ENCODE measurements around the gene MAML3. TPM values are rescaled to one million over a fixed set of nuclear protein-coding genes. Genes with fewer than 3 reads are reported as not detected.

The MAML3 gene
- total RNA-seq, 1 donor from 2014 or later: 0.79 TPM

DNA sequence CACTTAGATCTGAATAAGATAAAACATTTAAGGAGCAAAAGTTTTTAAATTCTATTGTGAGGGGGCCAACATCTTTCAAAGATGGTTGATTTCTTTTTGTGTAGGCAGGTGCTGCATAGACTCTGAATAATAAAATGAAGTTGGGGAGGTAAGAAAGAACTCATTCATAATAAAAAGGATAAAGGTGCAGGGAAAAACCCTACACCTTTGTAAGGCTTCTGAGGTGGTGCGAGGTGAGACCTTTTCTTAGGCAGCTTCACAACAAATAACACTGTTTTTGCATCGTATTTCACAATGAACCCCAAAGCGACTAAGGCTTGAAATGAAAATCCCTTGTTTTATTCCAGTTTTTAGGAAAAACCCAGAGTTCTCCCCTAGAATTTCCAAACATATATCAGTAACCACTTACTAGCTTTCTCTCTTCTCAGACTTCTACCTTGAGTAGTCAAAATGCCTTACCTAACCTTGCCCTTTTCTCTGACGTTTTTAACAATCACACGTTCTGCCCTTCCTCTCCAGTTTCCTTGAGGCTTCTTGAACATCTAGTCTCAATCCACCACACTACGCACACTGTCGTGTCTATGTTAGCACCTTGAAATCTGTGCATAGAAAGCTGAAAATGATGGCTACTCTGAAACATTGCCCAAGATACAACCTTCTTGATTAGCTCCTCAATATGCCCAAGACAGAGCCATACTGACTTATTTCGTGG, 30.2 kb downstream of the MAML3 start:
- FAIRE-seq: no peak
- H3K4me3 ChIP-seq (ENCODE audit: low read depth, low read length): no peak overlapping the region

DNA sequence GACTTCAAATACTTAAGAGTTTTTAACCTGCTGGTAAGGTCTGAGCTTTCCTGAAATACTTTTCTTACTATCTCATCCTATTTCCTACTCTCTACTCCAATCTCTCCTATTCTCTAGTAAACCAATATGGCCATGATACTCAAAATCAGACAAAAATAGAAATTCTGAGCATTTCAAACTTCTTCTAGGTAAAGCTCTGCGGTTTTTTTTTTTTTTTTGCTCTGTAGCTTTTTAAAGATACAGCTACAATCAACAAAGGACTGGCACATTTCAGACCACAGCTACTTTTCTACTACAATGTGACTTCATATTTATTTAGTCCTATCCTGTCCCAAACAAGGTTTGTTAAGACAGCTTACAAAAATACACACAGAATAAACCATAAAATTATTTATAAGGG, 31.1 kb downstream of the MAML3 start:
- H3K36me3 ChIP-seq (ENCODE audit: control insufficient read depth, insufficient read depth, low read length): no peaks in the 10 kb centered on the region
- FAIRE-seq (no peak), DNase-seq (ENCODE audit: low read depth) (no peak)
- H3K4me3 ChIP-seq (ENCODE audit: low read depth, low read length): no peak overlapping the region
- TF ChIP-seq, protein P1, sequence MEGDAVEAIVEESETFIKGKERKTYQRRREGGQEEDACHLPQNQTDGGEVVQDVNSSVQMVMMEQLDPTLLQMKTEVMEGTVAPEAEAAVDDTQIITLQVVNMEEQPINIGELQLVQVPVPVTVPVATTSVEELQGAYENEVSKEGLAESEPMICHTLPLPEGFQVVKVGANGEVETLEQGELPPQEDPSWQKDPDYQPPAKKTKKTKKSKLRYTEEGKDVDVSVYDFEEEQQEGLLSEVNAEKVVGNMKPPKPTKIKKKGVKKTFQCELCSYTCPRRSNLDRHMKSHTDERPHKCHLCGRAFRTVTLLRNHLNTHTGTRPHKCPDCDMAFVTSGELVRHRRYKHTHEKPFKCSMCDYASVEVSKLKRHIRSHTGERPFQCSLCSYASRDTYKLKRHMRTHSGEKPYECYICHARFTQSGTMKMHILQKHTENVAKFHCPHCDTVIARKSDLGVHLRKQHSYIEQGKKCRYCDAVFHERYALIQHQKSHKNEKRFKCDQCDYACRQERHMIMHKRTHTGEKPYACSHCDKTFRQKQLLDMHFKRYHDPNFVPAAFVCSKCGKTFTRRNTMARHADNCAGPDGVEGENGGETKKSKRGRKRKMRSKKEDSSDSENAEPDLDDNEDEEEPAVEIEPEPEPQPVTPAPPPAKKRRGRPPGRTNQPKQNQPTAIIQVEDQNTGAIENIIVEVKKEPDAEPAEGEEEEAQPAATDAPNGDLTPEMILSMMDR (IDR thresholded peaks at IDR 0.05; ENCODE audit: insufficient read depth, low read length, severe bottlenecking): no peak
- no peaks in the 10 kb centered on the region for H3K27me3 ChIP-seq (ENCODE audit: control insufficient read depth, insufficient read depth, low read length)

More for the DNA sequence above, 30.2 kb downstream of the MAML3 start:
- DNase-seq (ENCODE audit: low read depth): no peak
- TF ChIP-seq, protein P1 (IDR thresholded peaks at IDR 0.05; ENCODE audit: insufficient read depth, low read length, severe bottlenecking): no peak
- Histone ChIP-seq H3K36me3 (ENCODE audit: control insufficient read depth, insufficient read depth, low read length) (no peaks in the 10 kb centered on the region), H3K27me3 (ENCODE audit: control insufficient read depth, insufficient read depth, low read length) (no peaks in the 10 kb centered on the region)

DNA sequence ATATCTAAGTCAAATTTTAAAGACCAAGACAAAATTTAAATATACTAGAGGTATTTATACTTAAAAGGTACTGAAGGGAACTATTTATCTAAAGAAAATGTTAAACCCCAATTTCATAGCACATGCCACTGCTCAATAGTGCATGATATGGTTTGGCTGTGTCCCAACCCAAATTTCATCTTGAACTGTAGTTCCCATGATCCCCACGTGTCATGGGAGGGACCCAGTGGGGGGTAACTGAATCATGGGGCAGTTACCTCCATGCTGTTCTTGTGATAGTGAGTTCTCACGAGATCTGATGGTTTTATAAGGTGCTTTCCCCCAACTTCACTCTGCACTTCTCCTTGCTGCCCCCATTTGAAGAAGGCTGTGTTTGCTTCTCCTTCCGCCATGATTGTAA, 32.3 kb downstream of the MAML3 start:
- no peak overlapping the region for H3K4me3 ChIP-seq (ENCODE audit: low read depth, low read length)
- TF ChIP-seq, protein P1 (IDR thresholded peaks at IDR 0.05; ENCODE audit: insufficient read depth, low read length, severe bottlenecking): no peak
- H3K27me3 ChIP-seq (ENCODE audit: control insufficient read depth, insufficient read depth, low read length): no peaks in the 10 kb centered on the region
- DNase-seq (ENCODE audit: low read depth) (no peak), FAIRE-seq (no peak)
- H3K36me3 ChIP-seq (ENCODE audit: control insufficient read depth, insufficient read depth, low read length): no peaks in the 10 kb centered on the region

DNA sequence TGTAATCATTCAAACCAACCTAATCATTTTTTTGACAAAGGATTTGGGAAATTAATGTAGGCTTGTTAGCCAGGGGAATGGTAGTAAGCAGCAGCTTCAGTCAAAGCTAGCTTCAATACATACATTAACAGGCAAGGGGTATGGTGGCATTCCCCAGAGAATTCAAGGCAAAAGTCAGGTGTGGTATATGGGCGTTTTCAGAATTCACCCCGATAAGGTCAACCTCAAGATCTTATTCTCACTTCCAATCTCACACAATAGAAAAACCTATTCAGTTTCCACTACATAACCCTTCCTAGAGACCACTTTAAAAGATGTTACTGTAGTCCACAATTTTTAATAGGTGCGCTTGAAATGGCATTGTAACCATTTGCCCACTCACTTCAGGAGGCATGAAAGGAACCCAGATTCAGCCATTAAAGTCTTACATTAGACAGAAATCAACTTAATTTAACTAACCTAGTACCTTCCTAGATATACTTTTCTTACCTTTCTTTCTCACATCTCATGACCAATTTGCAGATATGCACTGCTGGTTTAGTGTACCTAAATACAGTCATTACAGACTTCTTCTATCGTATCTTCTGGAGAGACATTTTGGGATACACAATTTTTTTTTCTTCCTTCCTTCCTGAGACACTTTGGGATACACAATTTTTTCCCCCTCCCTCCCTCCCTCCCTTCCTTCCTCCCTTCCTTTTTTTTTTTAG, 34.9 kb downstream of the MAML3 start:
- H3K36me3 ChIP-seq (ENCODE audit: control insufficient read depth, insufficient read depth, low read length): no peaks in the 10 kb centered on the region
- H3K4me3 ChIP-seq (ENCODE audit: low read depth, low read length): no peak overlapping the region
- TF ChIP-seq, protein P1 (IDR thresholded peaks at IDR 0.05; ENCODE audit: insufficient read depth, low read length, severe bottlenecking): no peak
- DNase-seq (ENCODE audit: low read depth) (no peak), FAIRE-seq (no peak)
- H3K27me3 ChIP-seq (ENCODE audit: control insufficient read depth, insufficient read depth, low read length): no peaks in the 10 kb centered on the region

DNA sequence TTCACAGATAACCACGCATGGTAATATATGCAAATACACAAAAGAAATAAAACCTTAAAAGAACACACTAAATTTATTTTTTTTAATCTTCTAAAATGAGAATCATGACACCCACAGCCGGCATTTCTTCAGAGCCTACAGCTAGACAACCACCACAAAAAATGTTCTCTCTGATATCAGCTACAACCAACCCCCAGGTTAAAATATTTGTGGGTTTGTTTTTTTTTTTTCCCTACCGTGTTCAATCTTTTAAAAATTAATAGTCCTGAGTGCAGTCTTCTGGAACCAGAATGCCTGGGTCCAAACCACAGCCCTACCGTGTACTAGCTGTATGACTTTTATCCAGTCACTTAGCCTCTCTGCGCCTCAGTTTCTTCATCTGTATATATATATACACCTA, 36.0 kb downstream of the MAML3 start:
- no peak overlapping the region for H3K4me3 ChIP-seq (ENCODE audit: low read depth, low read length)
- TF ChIP-seq, protein P1 (IDR thresholded peaks at IDR 0.05; ENCODE audit: insufficient read depth, low read length, severe bottlenecking): no peak
- DNase-seq (ENCODE audit: low read depth) (no peak), FAIRE-seq (no peak)
- no peaks in the 10 kb centered on the region for H3K27me3 ChIP-seq (ENCODE audit: control insufficient read depth, insufficient read depth, low read length)
- no peaks in the 10 kb centered on the region for H3K36me3 ChIP-seq (ENCODE audit: control insufficient read depth, insufficient read depth, low read length)

All from bronchial epithelial cell (primary cell).